IPS-20b (cell line): ENCODE results near the gene TRIM33.
A peak's percentile ranks its signal among the peaks of the same experiment; 100 is the strongest.

Experiments
- H3K27ac ChIP-seq: one replicate; pipeline ENCODE4 v1.5.1; 2013; ENCODE audit warnings: low read length
- H3K27me3 ChIP-seq: 2 replicates; pipeline ENCODE4 v1.6.1; 2013; ENCODE audit warnings: mild to moderate bottlenecking, low read length, inconsistent platforms; ENCODE audit not compliant: insufficient read depth
- H3K36me3 ChIP-seq: 2 replicates; pipeline ENCODE4 v1.6.1; 2013; ENCODE audit warnings: low read depth, mild to moderate bottlenecking, inconsistent platforms, low read length, moderate library complexity; ENCODE audit not compliant: insufficient read depth
- H3K4me1 ChIP-seq: 2 replicates; pipeline ENCODE4 v1.6.1; 2013; ENCODE audit warnings: mild to moderate bottlenecking, control low read depth, inconsistent platforms, low read length, moderate library complexity; ENCODE audit not compliant: insufficient read depth
- H3K4me3 ChIP-seq: 2 replicates; pipeline ENCODE4 v1.5.1; 2013; ENCODE audit warnings: mild to moderate bottlenecking, low read length, inconsistent platforms
- H3K9ac ChIP-seq: 2 replicates; pipeline ENCODE4 v1.6.1; 2013; ENCODE audit warnings: low read depth, mild to moderate bottlenecking, inconsistent platforms, low read length, moderate library complexity
- H3K9me3 ChIP-seq: 2 replicates; pipeline ENCODE4 v1.6.1; 2013; ENCODE audit warnings: mild to moderate bottlenecking, low read depth, low read length, inconsistent platforms; ENCODE audit not compliant: insufficient read depth

The TRIM33 gene

DNA sequence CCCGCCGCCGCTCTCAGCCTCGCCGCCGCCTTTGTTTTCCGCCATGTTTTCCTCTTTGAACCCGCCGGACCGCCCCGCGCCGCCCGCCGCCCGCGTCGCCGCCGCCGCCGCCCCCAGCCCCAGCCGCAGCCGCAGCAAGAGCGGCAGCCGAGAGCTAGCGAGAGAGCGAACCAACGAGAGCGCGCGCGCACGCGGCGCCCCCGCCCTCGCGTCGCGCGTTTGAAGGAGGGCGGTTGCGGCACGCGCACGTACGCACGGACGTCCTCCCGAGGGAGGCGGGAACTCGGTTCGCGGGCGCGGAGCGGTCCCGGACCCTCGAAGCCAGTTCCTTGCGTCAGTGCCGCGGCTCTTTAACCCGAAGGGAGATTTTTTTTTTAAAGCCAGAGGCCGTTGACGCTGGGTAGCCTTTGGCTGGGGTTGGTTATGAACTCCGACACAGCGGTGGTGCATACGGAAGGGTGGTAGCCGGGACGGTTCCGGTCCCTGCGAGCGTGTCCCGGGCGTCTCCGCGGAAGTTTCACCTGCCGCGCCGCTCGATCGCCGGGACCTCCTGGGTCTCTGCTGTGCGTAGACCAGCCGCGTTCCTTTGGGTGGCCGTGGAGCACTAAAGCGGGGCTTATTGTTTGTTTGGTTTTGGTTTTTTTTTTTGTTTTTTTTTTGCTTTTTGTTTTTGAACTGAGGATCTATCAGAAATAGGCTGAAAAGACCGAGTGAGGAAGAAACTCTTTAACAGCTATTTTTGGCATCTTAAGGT lies at the start of gene TRIM33:
TRIM33 (minus strand) TSS at position 172 of the 754 bp plus-strand sequence; CDS start at position 45, 127 bp downstream.
- H3K4me1 ChIP-seq = peaks cover 14% of the 10 kb centered on the region; the same call in 1 of the 2 replicates
- no peak within 1 kb of the TSS for H3K27ac ChIP-seq
- H3K36me3 ChIP-seq = peaks cover 12% of the 10 kb centered on the region
- H3K4me3 ChIP-seq = peak within 1 kb of the TSS; percentile 83
- no peaks in the 10 kb centered on the region for H3K9me3 ChIP-seq
- H3K27me3 ChIP-seq = peaks cover 9% of the 10 kb centered on the region
- peak within 1 kb of the TSS; percentile 91 for H3K9ac ChIP-seq

DNA sequence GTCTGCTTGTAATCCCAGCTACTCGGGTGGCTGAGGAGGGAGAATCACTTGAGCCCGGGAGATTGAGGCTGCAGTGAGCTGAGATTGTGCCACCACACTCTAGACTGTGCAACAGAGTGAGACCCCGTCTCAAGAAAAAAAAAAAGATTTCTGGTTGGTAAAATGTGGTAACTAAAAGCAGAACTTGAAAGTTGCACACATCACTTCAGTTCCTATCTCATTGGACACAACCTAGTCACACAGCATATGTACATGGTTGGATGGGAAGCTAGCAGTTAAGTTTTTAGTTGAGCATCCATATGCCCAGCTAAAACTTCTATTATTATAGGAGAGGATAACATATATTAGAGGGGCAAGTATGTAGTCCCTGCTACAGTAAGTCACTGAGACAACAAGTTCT lies 48.4 kb upstream of the TRIM33 start:
- Histone ChIP-seq H3K36me3 (no peaks in the 10 kb centered on the region), H3K4me3 (no peak overlapping the region), H3K4me1 (no peaks in the 10 kb centered on the region), H3K9ac (no peak overlapping the region), H3K27ac (no peak overlapping the region), H3K27me3 (no peaks in the 10 kb centered on the region), H3K9me3 (peaks cover 5% of the 10 kb centered on the region; the same call in 1 of the 2 replicates)

DNA sequence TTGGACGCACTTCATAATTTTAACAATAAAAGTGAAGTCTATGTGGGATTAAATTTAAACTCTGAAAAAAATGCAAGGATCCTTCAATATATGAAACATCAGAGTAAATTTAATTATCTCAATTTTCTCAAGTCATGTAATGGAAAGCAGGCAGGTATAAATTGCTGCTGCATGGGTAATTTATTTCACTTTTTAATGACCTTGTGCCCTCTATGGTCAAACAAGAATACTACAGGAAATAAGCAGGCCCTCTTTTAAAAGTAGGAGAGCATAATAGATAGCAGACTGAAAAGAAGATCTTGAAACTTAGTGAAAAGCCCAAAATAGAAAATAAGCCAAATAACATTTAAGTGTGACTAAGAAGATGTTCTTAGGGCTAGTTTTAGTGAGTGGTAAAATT lies 47.5 kb upstream of the TRIM33 start:
- Histone ChIP-seq H3K27me3 (no peaks in the 10 kb centered on the region), H3K36me3 (no peaks in the 10 kb centered on the region), H3K4me3 (no peak overlapping the region), H3K9ac (no peak overlapping the region), H3K27ac (no peak overlapping the region), H3K4me1 (no peaks in the 10 kb centered on the region), H3K9me3 (peaks cover 5% of the 10 kb centered on the region; the same call in 1 of the 2 replicates)

DNA sequence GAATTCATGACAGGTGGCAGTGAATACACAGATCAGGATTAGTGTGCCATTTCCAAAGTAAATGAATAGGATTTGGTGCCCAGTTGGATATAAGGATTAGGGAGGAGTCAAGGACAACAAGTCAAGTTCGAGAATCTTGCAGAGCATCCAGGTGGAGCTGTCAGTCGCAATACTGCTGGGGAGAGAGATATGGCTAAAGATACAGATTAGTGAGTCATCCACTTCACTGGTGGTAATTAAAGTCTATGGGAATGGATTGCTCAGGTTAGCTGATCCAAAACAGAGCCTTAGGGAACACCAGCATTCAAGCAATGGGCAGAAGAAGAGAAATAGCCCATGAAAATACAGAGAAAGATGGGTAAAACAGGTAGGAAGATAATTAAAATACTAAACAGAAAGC lies 43.6 kb upstream of the TRIM33 start:
- H3K36me3 ChIP-seq = no peaks in the 10 kb centered on the region
- H3K9ac ChIP-seq = no peak overlapping the region
- H3K27ac ChIP-seq = no peak overlapping the region
- H3K27me3 ChIP-seq = no peaks in the 10 kb centered on the region
- no peak overlapping the region for H3K4me3 ChIP-seq
- H3K9me3 ChIP-seq = no peaks in the 10 kb centered on the region
- no peaks in the 10 kb centered on the region for H3K4me1 ChIP-seq

DNA sequence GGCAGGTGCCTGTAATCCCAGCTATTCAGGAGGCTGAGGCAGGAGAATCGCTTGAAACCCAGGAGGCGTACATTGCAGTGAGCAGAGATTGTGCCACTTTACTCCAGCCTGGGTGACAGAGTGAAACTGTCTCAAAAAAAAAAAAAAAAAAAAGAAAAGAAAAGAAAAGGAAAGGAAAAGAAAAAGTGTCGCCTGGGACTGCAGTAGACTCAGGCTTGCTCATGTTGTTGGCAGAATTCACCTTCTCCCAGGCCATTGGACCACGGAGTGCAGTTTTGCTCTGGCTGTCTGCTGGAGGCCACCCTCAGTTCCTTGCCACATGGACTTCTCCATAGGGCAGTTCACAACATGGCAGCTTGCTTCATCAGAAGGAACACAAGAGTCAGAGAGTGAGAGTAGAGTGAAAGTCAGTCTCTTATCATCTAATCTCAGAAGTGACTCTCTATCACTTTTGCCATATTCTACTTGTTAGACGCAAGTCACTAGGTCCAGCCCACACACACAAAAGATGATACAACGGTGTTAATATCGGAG lies 41.2 kb upstream of the TRIM33 start:
- Histone ChIP-seq H3K27me3 (no peaks in the 10 kb centered on the region), H3K27ac (no peak overlapping the region), H3K4me1 (no peaks in the 10 kb centered on the region), H3K36me3 (no peaks in the 10 kb centered on the region), H3K9me3 (no peaks in the 10 kb centered on the region), H3K4me3 (no peak overlapping the region), H3K9ac (no peak overlapping the region)

GRCh38 chr1:114551400-114551799 lies 40.4 kb upstream of the TRIM33 start:
- no peaks in the 10 kb centered on the region for H3K4me1 ChIP-seq
- no peaks in the 10 kb centered on the region for H3K9me3 ChIP-seq
- H3K9ac ChIP-seq = no peak overlapping the region
- H3K36me3 ChIP-seq = no peaks in the 10 kb centered on the region
- H3K4me3 ChIP-seq = no peak overlapping the region
- no peak overlapping the region for H3K27ac ChIP-seq
- H3K27me3 ChIP-seq = no peaks in the 10 kb centered on the region

DNA sequence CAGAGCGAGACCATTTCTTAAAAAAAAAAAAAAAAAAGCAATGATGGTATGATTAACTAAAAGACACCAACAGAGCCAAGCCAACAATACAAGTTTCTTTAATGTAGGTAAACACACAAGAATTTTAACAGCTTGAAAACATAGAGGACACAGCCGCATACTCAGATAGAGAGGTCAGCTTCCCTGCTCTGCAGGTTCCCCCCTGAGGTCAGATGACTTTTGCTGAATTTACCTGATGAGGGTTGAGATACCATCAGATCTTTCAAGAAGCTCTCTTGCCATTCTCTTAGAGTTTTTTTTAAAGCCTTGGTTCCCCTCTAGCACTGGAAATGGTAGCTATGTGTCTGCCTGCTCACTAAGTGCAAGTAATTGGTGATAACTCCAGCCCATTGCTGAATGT lies 39.3 kb upstream of the TRIM33 start:
- no peak overlapping the region for H3K27ac ChIP-seq
- H3K36me3 ChIP-seq = no peaks in the 10 kb centered on the region
- H3K27me3 ChIP-seq = no peaks in the 10 kb centered on the region
- H3K9me3 ChIP-seq = no peaks in the 10 kb centered on the region
- no peak overlapping the region for H3K4me3 ChIP-seq
- no peak overlapping the region for H3K9ac ChIP-seq
- H3K4me1 ChIP-seq = no peaks in the 10 kb centered on the region

- no peak overlapping the region for H3K27ac ChIP-seq
- H3K4me3 ChIP-seq = no peak overlapping the region
- H3K36me3 ChIP-seq = no peaks in the 10 kb centered on the region
- no peaks in the 10 kb centered on the region for H3K27me3 ChIP-seq
- H3K9ac ChIP-seq = no peak overlapping the region
- no peaks in the 10 kb centered on the region for H3K9me3 ChIP-seq
- H3K4me1 ChIP-seq = no peaks in the 10 kb centered on the region
Measured at GRCh38 chr1:114549137-114549536, 38.1 kb upstream of the TRIM33 start.

DNA sequence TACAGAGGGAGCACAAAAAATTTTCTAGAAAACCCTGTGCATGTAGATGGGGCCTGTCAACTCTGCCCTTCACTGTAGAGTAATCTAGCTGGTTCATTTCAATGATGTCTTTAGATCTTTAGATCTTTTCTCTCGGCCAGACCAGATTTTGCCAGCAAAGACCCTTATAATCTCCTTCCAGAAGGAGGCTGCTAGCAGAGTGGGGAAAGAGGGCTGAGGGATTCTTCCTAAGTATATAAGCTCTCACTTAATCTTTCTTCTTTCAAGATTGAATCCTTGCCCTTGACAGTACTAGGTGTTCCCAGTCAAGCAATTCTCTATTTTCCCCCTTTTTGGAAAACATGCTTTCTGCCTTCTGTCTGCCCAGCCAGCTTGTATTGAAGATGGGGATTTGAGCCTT lies 36.1 kb upstream of the TRIM33 start:
- Histone ChIP-seq H3K36me3 (no peaks in the 10 kb centered on the region), H3K9me3 (no peaks in the 10 kb centered on the region), H3K27ac (no peak overlapping the region), H3K27me3 (no peaks in the 10 kb centered on the region), H3K4me3 (no peak overlapping the region), H3K4me1 (no peaks in the 10 kb centered on the region), H3K9ac (no peak overlapping the region)

- Histone ChIP-seq H3K27ac (no peak overlapping the region), H3K4me1 (no peaks in the 10 kb centered on the region), H3K4me3 (no peak overlapping the region), H3K27me3 (no peaks in the 10 kb centered on the region), H3K9me3 (no peaks in the 10 kb centered on the region), H3K36me3 (no peaks in the 10 kb centered on the region), H3K9ac (no peak overlapping the region)
Measured at GRCh38 chr1:114545796-114546195, 34.8 kb upstream of the TRIM33 start.

GRCh38 chr1:114545315-114545714 lies 34.3 kb upstream of the TRIM33 start:
- Histone ChIP-seq H3K27ac (no peak overlapping the region), H3K4me1 (no peaks in the 10 kb centered on the region), H3K36me3 (no peaks in the 10 kb centered on the region), H3K9me3 (no peaks in the 10 kb centered on the region), H3K4me3 (no peak overlapping the region), H3K9ac (no peak overlapping the region), H3K27me3 (no peaks in the 10 kb centered on the region)

GRCh38 chr1:114540821-114541220 lies 29.8 kb upstream of the TRIM33 start:
- Histone ChIP-seq H3K9ac (no peak overlapping the region), H3K27me3 (no peaks in the 10 kb centered on the region), H3K36me3 (no peaks in the 10 kb centered on the region), H3K9me3 (no peaks in the 10 kb centered on the region), H3K27ac (no peak overlapping the region), H3K4me3 (no peak overlapping the region), H3K4me1 (no peaks in the 10 kb centered on the region)
